NCI-H69 (cell line): ENCODE results near the gene ZNF77.
A peak's percentile ranks its signal among the peaks of the same experiment; 100 is the strongest.
"Not testable (repeated sequence)": the region's sequence is repeated elsewhere in the genome, so short reads cannot be mapped to it uniquely, and the experiment has no call there.

Experiments used
- DNase-seq: peaks from one replicate; lab custom pipeline; 2025; lab: John Stamatoyannopoulos, UW

The ZNF77 gene

DNA sequence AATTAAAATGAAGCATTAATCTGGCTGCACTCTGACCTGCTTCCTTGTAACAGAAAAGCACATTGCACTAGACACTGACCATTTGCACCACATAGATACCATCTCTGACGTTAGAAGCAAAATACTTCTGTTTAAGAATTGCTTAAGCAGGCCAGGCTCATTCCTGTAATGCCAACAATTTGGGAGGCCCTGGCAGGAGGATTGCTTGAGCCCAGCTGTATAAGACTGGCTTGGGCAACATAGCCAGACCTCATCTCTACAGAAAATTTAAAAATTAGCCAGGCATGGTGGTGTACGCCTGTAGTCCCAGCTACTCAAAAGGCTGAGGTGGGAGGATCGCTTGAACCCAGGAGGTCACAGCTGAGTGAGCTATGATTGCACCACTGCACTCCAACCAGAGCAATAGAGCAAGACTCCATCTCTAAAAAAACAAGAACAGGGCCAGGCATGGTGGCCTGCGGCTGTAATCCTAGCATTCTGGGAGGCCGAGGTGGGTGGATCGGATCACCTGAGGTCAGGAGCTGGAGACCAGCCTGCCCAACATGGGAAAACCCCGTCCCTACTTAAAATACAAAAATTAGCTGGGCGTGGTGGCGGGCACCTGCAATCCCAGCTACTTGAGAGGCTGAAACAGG lies 25.5 kb upstream of the ZNF77 start:
- peak; percentile 41 for DNase-seq

DNA sequence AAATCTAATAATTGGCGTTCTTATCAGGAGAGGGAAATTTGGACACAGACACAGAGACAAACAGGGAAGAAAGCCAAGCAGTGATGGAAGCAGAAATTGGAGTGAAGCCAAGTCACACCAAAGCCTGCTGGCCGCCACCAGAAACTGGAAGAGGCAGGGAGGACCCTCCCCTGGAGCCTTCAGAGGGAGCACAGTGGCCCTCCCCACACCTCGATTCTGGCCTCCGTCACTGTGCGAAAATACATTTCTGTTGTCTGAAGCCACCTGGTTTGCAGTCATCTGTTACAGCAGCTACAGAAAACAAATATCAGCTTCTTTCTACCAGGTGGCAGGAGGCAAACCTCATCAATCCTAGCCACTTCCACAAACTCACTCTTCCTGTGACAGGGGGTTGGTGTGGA lies 24.3 kb upstream of the ZNF77 start:
- peak; percentile 98 for DNase-seq

DNA sequence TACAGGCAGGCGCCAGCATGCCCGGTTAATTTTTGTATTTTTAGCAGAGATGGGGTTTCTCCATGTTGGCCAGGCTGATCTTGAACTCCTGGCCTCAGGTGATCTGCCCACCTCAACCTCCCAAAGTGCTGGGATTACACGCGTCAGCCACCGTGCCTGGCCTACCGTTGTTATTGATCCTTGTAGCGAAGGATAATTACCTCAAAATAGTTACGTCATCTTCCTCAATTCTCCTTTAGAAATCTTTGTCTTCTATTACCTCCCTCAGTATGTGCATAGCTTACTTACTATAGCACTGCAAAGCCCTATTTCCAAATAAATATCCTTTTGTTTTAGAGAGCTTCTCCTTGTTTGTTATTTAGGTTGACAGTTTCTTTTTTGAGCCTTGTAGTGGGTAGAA lies 23.2 kb upstream of the ZNF77 start:
- no peak for DNase-seq

DNA sequence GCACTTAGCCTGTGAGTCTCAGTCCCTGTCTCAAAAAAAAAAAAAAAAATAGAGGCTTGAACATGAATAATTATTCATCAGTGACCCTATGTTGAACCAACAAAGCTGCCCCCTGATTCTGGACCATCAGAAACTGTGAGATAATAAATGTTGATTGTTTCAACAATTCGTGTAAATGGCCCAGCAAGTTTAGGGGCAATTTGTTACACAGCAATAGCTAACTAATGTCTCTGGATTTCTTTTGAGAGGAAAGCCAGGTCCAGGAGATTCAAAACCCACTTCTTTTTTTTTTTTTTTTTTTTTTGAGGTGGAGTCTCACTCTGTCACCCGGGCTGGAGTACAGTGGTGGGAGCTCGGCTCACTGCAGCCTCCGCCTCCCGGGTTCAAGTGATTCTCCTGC lies 20.1 kb upstream of the ZNF77 start:
- DNase-seq: no peak

DNA sequence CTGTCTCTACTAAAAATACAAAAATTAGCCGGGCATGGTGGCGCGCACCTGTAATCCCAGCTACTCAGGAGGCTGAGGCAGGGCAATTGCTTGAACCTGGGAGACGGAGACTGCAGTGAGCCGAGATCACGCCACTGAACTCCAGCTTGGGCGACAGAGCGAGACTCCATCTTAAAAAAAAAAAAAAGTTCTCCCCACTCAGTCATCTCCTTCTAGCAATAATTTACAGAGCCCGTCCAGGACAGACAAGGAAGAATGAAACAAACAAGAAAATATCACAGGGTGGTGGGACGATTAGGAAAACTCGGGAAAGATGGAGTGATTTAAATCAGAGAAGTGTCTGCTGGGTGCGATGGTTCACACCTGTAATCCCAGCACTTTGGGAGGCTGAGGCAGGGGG lies 18.9 kb upstream of the ZNF77 start:
- DNase-seq: not testable (repeated sequence)

DNA sequence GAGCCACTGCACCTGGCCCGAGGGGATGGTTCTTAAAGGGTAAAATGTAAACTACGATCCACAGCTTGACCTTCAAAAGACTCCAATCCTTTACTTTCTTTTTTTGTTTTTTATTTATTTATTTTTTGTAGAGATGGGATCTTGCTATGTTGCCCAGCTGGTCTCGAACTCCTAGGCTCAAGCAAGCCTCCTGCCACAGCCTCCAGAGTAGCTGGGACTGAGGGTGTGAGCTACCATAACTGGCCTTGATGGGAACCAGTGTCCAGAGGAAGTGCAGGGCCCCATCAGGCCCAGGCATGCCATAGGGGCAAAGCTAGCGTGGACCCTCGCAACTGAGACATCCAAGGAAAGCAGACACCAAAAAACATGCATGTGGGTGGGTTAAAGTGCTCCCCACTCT lies 18.4 kb upstream of the ZNF77 start:
- no peak for DNase-seq

DNA sequence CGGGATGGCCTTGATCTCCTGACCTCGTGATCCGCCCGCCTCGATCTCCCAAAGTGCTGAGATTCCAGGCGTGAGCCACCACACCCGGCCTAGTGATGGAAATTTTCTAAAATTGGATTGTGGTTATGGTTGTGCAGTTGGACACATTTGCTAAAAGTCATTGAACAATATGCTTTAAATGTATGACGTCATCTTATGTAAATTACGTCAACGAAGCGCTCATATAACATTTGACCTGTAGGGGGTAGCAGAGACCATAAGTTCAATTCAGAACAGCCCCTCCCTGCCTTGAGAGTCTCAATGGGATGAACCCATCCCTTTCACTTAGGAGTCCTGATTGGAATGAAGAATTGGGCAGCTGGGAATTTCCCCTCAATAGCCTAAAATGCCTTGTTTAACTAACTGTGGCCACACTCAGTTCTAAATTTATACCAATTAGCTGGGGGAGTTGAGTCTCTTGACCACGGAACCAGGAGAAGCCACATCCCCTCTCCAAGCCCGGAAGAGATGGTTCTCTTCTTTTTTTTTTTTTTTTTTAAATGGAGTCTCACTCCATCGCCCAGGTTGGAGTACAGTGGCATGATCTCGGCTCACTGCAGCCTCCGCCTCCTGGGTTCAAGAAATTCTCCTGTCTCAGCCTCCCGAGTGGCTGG lies 17.4 kb upstream of the ZNF77 start:
- DNase-seq: peak; percentile 89

DNA sequence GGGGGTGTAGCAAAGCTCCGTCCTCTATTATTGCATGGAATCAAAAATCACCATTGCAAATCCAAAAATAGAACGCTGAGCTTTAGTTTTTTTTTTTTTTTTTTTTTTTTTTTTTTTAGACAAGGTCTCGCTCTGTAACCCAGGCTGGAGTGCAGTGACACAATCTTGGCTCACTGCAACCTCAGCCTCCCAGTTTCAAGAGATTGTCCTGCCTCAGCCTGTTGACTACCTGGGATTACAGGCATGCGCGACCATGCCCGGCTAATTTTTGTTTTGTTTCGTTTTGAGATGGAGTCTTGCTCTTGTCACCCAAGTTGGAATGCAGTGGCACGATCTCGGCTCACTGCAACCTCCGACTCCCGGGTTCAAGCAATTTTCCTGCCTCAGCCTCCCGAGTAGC lies 15.3 kb upstream of the ZNF77 start:
- no peak for DNase-seq

DNA sequence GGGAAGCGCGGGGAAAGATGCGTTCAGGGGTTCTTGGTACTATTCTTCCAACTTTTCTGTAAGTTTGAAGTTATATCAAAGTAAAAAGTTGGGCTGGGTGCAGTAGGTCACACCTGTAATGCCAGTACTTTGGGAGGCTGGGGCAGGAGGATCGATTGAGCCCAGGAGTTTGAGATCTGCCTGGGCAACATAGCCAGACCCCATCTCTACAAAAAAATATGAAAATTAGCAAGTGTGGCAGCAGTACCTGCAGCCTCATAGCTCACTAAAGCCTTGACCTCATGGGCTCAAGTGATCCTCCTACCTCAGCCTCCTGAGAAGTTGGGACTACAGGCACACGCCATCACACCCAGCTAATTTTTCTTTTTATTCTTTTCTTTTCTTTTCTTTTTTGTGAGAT lies 12.4 kb upstream of the ZNF77 start:
- no peak for DNase-seq

DNA sequence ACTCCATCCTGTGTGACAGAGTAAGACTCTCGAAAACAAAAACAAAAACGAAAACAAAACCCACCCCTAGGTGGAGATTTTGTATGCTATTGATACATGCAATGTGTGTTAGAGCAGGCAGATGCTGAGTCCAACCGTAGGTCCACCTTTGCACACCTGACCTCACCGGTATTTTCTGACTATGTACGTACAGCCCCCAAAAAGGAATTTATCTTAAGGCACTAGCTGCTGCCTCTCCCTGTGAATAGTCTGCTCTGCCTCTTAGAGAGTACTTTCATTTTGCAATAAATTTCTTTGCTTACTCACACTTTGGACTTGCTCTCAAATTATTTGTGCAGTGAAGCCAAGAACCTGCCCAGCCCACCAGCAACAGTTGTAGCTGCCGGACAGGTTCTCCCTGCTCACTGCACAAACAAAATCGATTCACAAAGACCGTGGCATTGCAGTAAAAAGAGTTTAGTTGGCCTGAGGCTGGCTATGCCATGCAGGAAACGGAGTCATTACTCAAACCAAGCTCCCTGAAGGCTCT lies 8.2 kb upstream of the ZNF77 start:
- DNase-seq: no peak

DNA sequence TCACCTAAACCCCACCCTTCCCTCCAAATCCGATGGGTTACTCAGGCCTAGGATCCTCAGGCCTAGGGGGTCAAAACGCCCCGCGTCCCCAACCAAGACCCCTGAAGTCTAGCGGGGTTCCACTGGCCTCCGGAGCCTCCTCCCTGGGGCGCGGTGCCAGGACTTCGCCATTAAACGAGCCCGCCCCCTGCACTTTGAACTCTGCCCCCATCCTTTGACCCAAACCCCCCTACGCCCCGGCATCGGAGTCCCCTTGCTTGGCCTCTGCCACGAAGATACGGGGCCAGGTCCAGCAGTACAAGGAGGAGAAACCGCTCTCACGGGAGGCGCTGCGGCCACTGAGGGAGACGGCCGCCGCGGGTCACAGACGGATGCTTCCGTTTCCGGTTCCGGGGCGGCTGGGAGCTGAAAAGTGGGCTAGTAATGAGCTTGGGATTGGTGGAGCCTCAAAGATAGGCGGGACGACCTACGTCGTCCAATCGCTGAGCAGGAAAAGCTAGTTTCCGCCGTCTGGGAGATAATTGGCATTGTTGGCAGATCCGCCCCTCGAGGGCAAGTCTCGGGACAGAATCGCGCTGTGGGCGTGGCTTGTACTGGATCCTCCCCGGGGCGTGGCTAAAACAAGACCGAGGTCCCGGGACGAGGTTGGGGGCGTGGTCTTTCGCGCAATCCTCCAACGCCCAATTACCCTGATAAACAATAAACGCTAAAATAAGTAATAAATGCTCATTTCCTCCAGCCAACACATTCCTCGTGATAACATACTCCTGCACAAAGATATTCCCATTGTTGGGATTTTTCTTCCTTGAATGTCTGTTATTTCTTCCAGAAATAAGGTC lies 5.7 kb upstream of the ZNF77 start:
- peak; percentile 100 for DNase-seq

DNA sequence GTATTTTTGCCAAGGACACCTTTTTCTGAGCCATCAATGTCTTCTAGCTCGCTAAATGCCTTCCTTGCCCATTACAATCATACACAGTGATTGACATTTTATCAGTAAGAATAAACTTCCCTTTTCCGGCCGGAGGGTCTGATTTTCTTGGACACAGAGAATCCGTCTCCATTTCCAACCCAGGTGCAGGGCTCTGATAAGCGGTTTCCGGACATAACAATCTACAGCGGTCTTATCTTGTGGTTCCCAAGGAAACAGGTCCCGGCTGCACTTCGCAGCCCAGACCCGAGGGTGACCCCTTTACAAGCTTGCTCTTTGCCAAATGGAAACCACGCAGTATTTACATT lies 5.1 kb upstream of the ZNF77 start:
- DNase-seq: peak; percentile 51

DNA sequence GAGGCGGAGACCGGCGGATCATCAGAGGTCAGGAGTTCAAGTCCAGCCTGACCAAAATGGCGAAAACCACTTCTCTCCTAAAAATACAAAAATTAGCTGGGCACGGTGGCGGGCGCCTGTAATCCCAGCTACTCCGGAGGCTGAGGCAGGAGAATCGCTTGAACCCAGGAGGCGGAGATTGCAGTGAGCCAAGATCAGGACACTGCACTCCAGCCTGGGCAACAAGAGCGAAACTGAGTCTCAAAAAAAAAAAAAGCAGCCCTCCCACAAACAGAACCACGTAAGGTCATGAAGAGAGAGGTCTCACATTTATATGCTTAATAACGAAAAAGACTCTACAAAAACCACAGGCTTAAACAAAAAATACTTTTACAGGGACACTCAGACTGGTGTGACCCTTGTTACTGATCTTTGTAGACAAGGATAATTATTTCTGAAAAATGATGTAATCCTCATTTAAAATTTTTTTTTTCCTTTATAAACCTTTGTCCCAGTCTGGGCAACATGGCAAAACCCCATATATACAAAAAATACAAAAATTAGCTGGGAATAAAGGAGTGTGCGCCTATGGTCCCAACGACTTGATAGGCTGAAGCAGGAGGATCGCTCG lies 909 bp upstream of the ZNF77 start:
- no peak for DNase-seq

DNA sequence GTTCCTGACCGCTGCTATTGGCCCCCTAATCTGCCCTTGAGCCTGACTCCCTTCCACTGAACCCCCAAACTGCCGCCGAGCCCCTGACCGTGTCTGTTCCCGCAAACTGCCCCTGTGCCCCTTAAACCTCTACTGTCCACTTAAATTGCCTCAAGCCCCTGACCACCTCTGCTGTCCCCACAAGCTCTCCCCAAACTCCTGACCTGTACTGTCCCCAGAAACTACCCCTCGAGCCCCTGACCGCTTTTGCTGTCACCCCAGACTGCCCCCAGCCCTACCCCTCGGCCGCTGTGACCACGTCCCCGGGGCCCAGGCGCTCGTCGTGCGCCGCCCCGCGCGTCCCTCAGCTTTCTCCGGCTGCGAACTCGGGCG lies 382 bp downstream of the ZNF77 start:
- DNase-seq: no peak

DNA sequence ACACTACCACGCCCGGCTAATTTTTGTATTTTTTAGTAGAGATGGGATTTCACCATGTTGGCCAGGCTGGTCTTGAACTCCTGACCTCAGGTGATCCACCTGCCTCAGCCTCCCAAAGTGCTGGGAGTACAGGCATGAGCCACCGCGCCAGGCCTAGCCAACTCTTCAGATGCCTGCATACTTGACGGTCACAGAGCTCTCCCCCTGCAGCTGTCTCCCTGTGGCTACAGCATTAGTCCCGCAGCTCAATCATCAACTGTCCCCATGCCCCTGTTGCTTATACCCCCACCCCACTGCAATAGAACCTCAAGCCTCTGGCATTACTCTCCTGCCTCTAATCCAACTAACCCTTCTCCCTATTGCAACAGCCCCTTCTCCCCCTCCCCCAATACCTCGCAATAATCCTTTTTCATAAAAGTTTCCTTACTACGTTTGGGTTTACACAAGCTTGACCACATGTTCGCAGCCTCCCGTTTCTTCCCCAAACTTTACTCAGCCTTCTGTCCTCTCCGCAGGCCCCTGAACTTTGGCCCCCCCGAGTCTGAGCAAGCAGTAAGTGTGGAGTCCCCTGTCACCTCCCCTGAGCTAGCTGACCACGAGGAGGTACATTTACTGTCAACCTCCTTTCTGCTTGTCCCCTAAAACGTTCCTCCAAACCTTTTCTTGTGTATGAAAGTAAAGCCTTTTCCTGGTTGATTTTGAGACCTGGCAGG lies 1.7 kb downstream of the ZNF77 start:
- no peak for DNase-seq

DNA sequence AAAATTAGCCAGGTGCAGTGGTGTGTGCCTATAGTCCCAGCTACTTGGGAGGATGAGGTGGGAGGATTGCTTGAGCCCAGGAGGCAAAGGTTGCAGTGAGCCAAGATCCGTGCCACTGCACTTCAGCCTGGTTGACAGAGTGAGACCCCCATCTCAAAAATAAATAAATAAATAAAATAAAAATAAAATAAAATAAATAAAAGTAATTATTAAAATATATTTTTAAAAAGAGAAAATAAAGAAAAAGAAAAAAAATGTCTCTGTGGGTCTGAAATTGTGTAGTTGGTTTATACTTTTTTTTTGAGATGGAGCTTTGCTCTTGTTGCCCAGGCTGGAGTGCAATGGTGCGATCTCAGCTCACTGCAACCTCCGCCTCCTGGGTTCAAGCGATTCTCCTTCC lies 8.9 kb downstream of the ZNF77 start:
- not testable (repeated sequence) for DNase-seq

DNA sequence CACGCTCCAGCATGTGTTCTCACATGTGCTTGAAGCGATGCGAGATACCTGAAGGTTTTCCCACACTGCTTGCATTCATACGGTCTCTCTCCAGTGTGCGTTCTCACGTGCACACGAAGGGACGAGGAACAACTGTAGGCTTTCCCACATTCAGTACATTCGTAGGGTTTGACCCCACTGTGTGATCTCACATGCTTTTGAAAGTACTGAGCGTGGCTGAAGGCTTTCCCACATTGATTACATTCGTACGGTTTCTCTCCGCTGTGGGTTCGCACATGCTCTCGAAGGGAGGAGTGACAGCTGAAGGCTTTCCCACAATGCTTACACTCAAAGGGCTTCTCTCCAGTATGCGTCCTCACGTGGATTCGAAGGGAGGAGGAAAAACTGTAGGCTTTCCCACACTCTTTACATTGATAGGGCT lies 11.3 kb downstream of the ZNF77 start:
- DNase-seq: no peak

DNA sequence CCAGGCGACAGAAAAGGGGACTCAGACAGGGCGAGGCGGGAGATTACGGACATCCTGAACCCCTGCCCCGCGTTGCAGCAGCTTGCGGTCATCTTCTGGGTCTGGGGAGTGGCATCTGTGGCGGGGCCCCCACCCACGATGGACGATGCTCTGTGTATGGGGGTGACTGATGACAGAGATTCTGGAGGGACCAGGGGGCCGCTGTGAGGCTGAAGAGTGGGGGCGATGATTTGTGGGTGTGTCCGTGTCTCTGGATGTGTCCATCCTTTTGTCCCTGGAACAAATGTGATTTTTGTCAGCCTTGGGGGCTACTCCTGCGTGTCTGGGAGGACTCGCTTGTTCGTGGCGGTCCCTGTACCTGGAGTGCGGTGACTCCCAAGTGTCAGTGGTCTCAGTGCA lies 17.7 kb downstream of the ZNF77 start:
- DNase-seq: no peak

DNA sequence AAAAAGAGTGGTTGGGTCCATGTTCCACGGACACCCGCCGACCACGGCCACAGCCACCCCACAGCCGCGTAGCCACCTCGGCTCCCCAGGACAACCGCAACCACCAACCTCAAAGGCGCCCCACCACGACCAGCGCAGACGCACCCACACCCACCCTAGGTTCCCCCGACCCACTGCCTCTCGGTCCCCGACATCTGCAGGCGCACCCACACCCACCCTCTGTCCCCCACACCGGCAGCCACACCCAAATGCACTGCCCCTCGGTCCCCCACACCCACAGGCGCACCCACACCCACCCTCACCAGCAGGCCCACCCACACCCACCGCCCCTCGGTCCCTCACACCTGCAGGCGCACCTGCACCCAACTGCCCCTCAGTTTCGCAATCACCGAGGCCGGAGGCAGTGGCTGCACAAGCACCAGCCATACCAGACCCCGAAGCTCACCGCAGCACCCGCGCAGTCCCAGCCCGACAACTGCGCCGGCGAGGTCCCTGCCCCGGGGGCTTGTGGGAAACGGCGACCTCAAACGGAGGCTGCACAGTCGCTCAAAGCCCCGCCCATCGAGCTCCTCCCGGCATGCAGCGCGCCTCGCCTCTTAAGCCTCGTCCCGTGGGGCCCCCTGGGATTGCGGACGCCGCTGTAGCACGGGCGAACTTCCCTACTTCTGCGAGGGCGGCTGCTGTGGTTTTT lies 18.3 kb downstream of the ZNF77 start:
- no peak for DNase-seq

DNA sequence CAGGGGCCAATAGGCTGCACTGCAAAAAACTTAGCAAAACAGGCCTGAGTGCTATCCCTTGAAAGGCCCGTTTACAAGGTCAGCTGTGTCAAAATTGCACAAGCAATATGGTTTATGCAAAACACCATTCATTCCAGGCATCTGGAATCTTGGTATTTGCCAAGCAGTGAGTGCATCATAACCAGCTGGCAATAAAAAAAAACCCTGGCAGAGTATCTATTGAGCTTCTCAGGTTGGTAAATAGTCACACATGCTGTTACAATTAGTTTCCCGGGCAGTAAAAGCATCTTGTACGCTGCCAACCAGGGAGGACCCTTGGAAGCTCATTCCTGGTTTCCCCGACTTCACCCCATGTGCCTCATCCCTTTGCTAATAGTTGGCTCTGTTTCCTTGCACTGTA lies 21.3 kb downstream of the ZNF77 start:
- DNase-seq: peak; percentile 96

DNA sequence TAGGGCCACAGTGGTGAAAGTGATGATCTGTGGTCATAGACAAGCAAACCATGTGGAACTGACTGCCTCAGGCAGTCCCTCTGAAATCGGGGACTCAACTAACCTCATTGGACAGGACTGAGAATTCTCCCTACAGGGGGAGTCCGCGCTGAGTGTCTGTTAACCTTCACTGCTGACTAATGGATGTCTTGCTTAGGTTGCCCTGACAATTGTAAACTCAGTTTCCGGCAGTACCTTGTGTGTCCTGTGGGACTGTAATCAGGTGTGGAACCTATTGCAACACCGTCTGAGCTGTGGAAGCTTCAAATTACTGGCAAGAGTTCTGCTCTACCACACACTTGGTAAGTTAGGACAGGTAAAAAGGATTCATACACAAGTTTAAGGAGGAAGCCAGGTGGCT lies 21.8 kb downstream of the ZNF77 start:
- peak; percentile 94 for DNase-seq
